Activated naive CD4-positive, alpha-beta T cell treated with Interleukin-2 at 50 U/mL for 16 hours (primary cell): ENCODE data around the gene WDR31.
A peak's percentile ranks its signal among the peaks of the same experiment; 100 is the strongest.

ENCODE experiments used
- DNase-seq: peaks from one replicate; pipeline ENCODE4 v3.0.0-alpha.2; 2020

WDR31 gene

GRCh38 chr9:113293285-113293878, 46.7 kb downstream of the WDR31 start:
- DNase-seq = no peak

GRCh38 chr9:113290052-113290607, 49.9 kb downstream of the WDR31 start:
- no peak for DNase-seq

GRCh38 chr9:113289091-113289490, 51.0 kb downstream of the WDR31 start:
- DNase-seq = no peak

- DNase-seq = no peak
Observed at GRCh38 chr9:113281356-113281755, 58.7 kb downstream of the WDR31 start.

GRCh38 chr9:113278840-113279239, 61.2 kb downstream of the WDR31 start:
- DNase-seq = no peak

GRCh38 chr9:113275157-113276131, 64.6 kb downstream of the WDR31 start, which contains the start of the genes CDC26 and PRPF4:
CDC26 (minus strand) TSS chr9:113275572; CDS start chr9:113272507, 3,065 bp downstream.
PRPF4 (plus strand) TSS chr9:113275658; CDS start chr9:113275744, 86 bp downstream.
- DNase-seq = peak; percentile 97

GRCh38 chr9:113274474-113275156, 65.5 kb downstream of the WDR31 start:
- DNase-seq = no peak

GRCh38 chr9:113269871-113270270, 70.2 kb downstream of the WDR31 start:
- DNase-seq = no peak

GRCh38 chr9:113269355-113269754, 70.7 kb downstream of the WDR31 start:
- no peak for DNase-seq

GRCh38 chr9:113267911-113268566, 72.0 kb downstream of the WDR31 start:
- DNase-seq = no peak

- no peak for DNase-seq
Observed at GRCh38 chr9:113266174-113266573, 73.9 kb downstream of the WDR31 start.
